Activated CD4-positive, CD25-positive, alpha-beta regulatory T cell treated with anti-CD3 and anti-CD28 coated beads, Interleukin-2, amount 50 U/mL, for 72 hours (primary cell): ENCODE results near the gene CAMKK1.
"Not testable (repeated sequence)": the region's sequence is repeated elsewhere in the genome, so short reads cannot be mapped to it uniquely, and the experiment has no call there.

Experiments
- DNase-seq: peaks from one replicate; pipeline ENCODE4 v3.0.0; 2021

CAMKK1 gene

DNA sequence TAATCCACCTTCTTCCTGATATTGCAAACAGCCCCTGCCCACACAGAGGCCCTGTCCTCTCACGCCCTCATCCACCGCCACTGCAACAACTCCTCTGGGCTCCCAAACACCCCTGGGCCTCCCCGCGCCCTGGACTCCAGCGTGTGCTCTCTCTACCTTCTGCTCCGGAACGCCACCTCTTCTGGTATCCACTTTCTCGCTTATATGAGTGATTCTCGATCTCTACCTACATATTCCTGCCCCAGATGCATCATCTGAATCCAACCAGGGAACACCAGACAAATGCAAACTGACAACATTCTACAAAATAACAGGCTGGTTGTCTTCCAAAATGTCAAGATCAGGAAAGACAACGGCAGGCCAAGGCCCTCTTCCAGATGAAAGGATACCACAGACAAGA, 19.0 kb downstream of the CAMKK1 start:
- no peak for DNase-seq

GRCh38 chr17:3870871-3871306, 22.0 kb downstream of the CAMKK1 start:
- no peak for DNase-seq

DNA sequence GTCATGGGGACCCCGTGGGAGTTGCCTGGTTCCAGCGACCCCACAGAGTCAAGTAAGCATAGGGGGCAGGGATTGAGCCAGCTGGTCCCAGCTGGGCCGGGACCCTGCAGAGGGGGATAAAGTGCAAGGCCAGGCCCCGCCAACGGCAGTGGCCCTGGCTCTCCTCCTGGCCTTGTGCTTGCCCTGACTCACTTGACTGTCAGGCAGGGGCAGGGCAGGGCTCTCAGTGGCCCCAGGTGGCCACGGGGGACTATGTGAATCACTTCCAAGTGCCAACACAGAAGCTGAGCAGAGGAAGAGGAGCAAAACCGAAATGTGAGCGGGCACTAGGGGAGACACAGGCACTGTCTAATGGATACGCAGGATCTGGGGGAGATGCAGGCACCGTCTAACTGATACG, 25.2 kb downstream of the CAMKK1 start:
- DNase-seq = no peak

DNA sequence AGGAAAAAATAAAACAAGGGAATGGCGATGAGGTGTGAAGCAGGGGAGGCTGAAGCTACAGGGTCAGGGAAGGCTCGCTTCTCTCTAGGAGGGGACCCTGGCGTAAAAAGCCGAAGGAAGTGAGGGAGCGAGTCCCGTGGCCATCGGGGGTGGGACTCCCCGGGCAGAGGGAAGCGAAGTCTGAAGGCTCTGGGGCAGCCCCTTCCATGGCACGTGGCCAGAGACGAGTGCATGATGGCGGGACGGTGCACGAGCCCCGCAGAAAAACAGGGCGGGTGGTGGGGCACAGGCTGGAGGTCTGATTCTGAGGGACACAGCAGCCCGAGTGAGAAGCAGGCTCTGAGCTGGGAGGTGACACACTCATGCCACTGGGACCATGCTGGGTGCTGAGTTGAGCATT, 25.7 kb downstream of the CAMKK1 start:
- no peak for DNase-seq

DNA sequence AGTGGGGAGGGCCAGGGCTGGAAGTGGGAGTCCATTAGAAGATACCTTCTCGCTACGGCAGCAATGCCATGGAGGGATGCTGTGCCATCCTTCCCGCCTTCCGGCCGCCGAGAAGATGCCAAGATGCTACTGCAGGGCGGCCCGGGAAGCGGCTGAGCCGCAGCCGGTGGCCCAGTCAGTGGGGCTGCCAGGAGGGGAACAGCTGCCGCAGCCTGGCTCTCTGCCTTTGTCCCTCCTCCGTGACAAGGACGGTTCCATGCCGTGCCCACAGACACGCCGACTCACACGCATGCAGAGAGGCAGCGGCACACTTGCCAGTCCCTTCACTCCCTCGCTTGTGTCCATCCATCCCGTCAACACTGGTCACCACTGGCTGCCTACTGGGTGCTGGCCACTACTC, 26.6 kb downstream of the CAMKK1 start:
- no peak for DNase-seq

GRCh38 chr17:3865176-3865575, 27.7 kb downstream of the CAMKK1 start:
- no peak for DNase-seq

GRCh38 chr17:3864534-3864933, 28.3 kb downstream of the CAMKK1 start:
- DNase-seq = no peak

DNA sequence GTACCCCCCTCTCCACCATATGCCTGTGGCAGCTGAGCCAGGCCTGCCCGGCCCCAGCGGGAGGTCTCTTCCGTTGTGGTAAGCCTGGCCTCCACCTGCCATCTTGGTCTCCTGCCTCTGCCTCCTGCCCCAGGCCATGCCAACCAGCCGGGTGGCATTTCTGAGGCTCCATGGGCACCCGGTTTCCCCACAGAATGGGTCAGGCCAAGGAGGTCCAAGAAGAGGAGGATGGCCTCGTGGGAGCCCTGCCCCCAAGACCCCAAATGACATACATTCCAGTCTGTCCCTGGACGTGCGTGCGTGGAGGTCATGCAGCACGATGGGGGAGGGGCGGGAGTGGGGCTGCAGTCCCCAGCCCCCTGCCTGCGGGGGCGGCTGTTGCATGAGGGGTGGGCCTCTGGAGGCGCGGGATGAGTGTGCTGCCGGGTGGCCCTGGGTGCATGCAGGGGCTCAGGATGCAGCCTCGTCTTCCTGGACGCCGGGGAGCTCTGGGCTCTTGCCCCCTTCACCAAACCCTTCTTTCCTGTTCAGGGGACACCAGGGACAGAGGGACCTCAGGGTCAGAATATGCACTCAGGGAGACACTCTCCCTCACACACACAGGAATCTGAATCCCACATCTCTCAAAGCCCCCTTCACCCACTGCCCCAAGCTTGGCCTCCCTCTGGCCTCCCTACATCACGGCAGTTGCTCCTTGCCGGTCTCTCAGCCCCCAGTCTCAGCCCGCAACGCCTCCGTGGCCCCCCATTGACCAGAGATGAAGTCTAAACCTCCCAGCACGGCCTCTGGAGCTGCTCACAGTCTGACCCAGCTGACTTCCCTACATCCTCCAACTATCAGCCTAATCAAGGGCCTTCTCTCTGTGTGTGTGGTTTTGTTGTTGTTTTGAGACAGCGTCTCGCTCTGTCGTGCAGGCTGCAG, 30.8 kb downstream of the CAMKK1 start:
- DNase-seq = no peak

DNA sequence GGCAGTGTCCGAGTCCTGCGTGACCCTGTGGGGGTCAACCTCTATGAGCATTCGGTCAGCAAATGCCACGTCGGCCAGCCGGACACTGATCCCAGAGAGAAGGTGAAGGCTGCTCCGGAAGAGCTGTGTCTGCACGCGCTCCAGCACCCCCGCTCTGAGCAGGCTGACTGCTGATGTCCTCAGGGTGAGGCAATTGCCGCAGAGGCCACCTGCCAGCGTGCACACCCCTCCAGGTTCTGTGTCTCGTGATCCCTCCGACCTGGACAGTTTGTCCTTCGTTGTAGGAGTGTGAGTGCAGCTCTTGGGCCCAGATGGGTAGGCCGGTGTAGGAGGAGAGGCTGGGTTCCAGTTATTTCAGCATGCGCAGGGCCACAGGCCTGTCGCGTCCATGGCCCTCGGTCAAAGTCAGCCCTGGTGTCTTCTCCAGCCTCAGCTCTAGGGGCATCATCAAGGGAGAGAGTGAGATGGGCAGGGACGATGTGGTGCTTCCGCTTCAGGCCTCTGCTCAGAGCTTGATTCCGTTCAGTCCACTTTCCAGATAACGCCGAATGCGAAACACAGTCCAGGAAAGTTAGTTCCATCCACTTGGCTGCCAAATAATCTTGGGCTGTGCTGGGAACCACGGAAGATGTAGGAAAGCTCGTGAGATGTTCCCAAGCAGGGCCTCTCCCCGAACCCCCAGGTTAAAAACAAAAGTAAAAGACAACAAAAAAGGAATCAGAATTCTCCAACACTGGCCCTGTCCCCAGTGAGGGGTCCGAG, 31.7 kb downstream of the CAMKK1 start:
- DNase-seq = no peak

- DNase-seq = no peak
Observed at GRCh38 chr17:3859940-3860339, 32.9 kb downstream of the CAMKK1 start.

DNA sequence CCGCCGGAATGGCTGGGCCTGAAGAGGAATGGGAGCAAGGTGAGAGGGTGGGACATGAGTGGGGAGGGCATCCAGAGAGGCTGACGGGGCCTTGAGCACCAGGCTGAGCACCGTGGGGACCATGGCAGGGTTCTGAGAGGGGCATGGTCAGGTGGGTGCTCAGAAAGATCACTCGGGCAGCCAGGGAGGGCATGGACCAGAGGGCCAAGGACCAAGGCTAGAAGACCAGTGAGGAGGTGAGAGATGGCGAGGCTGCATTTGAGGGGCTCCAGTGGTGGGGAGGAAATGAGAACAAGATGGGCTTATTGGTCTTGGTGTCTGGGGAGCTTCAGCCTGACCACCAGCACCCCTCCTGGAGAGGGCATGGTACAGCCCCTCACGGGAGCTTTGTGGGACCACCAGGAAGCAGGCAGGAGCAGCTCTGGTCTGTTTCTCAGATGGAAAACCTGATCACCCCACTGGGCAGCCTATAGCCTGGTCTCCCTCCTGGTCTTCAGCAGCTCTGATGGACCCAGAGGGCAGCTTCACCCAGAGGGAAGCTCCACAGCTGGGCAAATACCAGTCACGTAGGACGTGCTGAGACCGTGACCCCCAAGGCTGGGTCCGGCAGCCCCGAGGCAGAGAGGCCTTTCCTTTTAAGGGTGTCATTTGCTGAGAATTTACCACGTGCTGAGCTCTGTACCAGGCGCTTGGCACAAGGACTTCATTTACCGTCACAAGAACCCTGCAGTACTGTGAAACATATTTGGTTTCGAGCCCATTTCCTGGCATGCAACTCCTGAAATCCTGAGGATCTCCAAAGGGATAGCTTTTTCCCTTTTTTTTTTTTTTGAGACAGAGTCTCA, 35.4 kb downstream of the CAMKK1 start:
- DNase-seq = no peak

DNA sequence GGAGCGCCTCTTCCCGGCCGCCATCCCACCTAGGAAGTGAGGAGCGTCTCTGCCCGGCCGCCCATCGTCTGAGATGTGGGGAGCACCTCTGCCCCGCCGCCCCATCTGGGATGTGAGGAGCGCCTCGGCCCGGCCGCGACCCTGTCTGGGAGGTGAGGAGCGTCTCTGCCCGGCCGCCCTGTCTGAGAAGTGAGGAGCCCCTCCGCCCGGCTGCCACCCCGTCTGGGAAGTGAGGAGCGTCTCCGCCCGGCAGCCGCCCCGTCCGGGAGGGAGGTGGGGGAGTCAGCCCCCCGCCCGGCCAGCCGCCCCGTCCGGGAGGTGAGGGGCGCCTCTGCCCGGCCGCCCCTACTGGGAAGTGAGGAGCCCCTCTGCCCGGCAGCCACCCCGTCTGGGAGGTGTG, 38.6 kb downstream of the CAMKK1 start:
- DNase-seq = not testable (repeated sequence)

GRCh38 chr17:3852561-3852960, 40.3 kb downstream of the CAMKK1 start:
- no peak for DNase-seq

DNA sequence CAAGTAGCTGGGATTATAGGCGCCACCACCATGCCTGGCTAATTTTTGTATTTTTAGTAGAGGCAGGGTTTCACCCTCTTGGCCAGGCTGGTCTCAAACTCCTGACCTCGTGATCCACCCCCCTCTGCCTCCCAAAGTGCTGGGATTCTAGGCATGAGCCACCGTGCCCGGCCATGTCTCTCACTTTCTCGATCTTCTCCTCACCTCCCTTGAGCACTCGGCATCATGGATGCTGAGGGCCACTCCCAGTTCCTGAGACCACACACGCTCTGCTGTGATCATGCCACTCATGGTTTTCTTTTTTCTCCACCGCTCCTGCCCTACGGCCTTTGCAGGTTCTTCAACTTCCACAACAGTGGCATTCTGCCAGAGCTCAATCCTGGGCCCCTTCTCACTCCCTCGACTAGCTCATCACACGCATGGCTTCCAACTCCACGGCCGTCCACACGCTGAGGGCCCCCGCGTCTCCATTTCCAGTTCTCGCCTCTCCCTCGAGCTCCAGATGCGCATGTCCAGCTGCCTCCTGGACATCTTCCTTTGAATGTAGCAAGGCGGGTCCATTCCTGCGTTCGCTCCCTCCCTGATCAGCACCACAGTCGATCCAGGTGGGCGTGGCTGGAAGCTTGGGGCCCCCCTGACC, 41.3 kb downstream of the CAMKK1 start:
- no peak for DNase-seq

- peak; percentile 21 for DNase-seq
Observed at GRCh38 chr17:3848229-3848835, 44.5 kb downstream of the CAMKK1 start.

DNA sequence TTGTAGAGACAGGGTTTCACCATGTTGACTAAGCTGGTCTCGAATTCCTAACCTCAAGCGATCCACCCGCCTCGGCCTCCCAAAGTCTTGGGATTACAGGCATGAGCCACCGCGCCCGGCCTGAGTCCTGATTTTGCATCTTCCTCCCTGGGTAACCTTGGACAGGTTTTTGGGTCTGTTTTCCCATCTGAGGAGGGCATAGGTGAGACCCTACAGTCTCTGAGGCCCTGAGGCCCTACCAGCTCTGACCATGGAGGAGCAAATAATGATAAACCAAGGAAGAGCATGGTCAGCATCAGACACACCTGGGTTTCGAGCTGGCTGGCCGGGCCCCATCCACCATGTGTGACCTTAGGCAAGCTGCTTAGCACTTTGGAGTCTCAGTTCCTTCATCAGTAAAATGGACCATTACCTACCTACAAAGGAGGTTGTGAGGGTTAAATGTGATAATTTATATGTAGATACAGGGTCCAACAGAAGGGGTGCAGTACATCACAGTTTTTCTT, 45.6 kb downstream of the CAMKK1 start:
- peak; percentile 22 for DNase-seq

- peak; percentile 29 for DNase-seq
Observed at GRCh38 chr17:3846437-3847164, 46.3 kb downstream of the CAMKK1 start.

DNA sequence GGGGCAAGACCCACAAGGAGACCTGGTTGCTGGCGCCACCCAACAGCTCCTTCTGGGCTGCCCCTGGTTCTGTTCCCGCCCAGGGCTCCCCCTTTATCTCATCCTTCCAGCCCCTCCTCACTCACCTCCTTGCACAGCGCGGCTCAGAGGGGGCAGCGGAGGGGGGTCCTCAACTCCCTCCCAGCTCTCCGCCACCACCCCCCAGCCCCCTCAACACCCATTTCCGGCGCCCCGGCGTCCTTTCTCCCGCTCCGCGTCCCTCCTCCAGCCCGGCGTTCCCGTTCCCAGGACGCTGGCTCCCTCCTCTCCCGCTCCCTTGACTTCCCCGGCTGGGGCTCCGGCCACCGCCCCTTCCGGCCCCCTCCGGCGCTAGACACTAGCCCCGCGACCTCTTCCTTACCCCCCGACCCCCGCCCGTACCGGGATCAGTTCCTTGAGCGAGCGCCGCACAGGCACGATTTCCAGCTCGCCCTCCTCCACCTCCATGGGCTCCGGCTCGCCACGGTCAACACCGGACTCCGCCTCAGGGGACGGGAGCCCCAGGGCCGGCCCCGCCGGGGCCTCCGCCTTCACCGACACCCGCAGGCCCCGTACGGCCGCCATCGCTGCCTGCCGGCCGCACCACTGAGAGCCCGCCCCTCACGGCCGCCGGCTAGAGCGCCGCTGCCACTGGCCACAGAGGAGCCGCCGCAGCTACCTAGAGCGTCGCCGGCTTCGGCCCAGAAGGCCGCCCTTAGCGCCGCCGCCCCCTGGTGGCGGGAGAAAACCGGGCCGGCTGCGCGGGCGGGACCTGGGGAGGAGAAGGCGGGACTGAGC, 47.0 kb downstream of the CAMKK1 start, which contains the start of gene NCBP3:
TSS of gene NCBP3 (minus strand) at position 626 of the 816 bp plus-strand sequence. CDS start at position 603, 23 bp downstream.
- peak; percentile 93 for DNase-seq

GRCh38 chr17:3845291-3845620, 47.6 kb downstream of the CAMKK1 start:
- peak; percentile 51 for DNase-seq

DNA sequence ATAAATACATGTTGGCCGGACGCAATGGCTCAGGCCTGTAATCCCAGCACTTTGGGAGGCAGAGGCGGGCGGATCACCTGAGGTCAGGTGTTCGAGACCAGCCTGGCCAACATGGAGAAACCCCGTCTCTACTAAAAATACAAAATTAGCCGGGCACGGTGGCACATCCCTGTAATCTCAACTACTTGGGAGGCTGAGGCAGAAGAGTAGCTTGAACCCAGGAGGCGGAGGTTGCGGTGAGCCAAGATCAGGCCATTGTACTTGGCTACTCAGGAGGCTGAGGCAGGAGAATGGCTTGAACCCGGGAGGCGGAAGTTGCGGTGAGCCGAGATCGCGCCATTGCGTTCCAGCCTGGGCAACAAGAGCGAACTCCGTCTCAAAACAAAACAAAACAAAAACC, 48.3 kb downstream of the CAMKK1 start:
- not testable (repeated sequence) for DNase-seq
